Measurements from ENCODE around the gene C19orf67. TPM values are rescaled to one million over a fixed set of nuclear protein-coding genes. Genes with fewer than 3 reads are reported as not detected.

Gene C19orf67
- total and polyA plus RNA-seq, 8 donors, result not detected

DNA sequence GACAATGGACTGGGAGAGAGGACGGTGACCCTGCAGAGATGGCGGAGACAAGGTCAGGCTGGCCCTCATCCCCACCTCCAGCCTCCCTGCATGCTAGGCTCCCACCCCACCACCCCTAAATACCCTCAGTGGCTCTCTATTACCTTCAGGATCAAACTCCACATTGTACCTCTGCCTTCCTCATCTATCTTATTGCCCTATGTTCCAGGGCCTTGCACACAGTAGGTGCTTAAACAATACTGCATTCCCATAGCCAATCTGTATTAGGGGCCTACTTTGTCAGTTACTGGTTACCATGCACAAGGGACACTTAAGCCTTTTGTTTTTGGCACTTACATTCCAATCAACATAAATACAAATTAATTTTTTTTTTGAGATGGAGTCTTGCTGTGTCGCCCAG is 30.2 kb downstream of the C19orf67 start:
- Histone ChIP-seq H3K4me3 (no peak overlapping the region), H3K4me1 (peaks cover 0 to 11% (median 11%) of the 10 kb centered on the region in 3 donors), H3K36me3 (peaks cover 0 to 6% (median 0%) of the 10 kb centered on the region in 3 donors), H3K27ac (no peak overlapping the region), H3K9me3 (no peaks in the 10 kb centered on the region), H3K27me3 (no peaks in the 10 kb centered on the region)
- DNase-seq (no peak), FAIRE-seq (no peak), ATAC-seq (no peak)
- TF ChIP-seq, protein P1, sequence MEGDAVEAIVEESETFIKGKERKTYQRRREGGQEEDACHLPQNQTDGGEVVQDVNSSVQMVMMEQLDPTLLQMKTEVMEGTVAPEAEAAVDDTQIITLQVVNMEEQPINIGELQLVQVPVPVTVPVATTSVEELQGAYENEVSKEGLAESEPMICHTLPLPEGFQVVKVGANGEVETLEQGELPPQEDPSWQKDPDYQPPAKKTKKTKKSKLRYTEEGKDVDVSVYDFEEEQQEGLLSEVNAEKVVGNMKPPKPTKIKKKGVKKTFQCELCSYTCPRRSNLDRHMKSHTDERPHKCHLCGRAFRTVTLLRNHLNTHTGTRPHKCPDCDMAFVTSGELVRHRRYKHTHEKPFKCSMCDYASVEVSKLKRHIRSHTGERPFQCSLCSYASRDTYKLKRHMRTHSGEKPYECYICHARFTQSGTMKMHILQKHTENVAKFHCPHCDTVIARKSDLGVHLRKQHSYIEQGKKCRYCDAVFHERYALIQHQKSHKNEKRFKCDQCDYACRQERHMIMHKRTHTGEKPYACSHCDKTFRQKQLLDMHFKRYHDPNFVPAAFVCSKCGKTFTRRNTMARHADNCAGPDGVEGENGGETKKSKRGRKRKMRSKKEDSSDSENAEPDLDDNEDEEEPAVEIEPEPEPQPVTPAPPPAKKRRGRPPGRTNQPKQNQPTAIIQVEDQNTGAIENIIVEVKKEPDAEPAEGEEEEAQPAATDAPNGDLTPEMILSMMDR (IDR thresholded peaks at IDR 0.05), result no peak
- intact Hi-C loops (cut with DNase I), result no loop called here
- WGBS, 2 donors, result 95 to 97% methylated on average over 3 of the region's 3 CpGs

DNA sequence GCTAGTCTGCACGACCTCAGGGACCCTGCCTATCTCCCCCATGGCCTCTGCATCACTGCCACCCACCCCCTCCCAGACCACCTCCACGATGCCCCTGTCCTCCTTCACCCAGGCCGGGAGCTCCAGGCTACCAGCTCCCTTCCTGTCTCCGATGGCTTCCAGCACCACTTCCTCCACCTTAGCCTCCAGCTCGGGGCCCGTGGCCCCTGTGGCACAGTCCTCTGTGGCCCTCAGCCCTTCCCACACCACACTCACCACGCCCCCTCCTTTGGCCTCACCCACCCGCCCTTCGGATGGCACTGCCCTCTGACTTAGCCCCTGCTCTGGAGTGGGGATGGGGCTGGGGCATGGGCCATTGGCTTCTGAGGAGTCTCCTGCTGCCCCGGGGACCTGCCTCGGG is 30.9 kb downstream of the C19orf67 start:
- TF ChIP-seq, protein P1 (IDR thresholded peaks at IDR 0.05), result no peak
- DNase-seq (no peak), ATAC-seq (no peak), FAIRE-seq (no peak)
- no peaks in the 10 kb centered on the region for H3K9me3 ChIP-seq
- no peak overlapping the region for H3K4me3 ChIP-seq
- H3K36me3 ChIP-seq, result peaks cover 0 to 6% (median 0%) of the 10 kb centered on the region in 3 donors
- no peak overlapping the region for H3K27ac ChIP-seq
- peaks cover 0 to 5% (median 4%) of the 10 kb centered on the region in 3 donors for H3K4me1 ChIP-seq
- H3K27me3 ChIP-seq, result no peaks in the 10 kb centered on the region
- intact Hi-C loops (cut with DNase I), result no loop called here
- 82 to 89% methylated on average over 11 of the region's 11 CpGs for WGBS, 2 donors

DNA sequence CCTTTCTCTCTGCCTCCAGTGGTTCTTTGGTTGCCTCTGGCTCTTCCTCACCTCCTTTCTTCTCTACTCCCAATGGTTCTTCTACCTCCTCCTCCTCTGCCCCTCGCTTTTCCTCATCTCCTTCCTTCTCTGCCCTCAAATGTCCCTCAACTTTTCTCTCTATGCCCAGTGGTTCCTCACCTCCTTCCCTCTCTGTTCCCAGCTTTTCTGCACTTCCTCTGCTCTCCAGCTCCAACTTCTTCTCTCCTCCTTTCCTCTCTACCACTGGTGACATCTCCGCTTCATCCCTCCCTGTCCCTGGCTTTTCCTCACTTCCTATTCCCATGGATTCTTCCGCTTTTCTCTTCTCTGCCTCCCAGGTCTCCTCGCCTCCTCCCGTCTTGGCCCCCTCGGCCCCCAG is 31.5 kb downstream of the C19orf67 start:
- no peak overlapping the region for H3K27ac ChIP-seq
- 81 to 97% methylated on average over 6 of the region's 6 CpGs for WGBS, 2 donors
- ATAC-seq (no peak), DNase-seq (no peak), FAIRE-seq (no peak)
- peaks cover 0 to 6% (median 0%) of the 10 kb centered on the region in 3 donors for H3K36me3 ChIP-seq
- H3K4me1 ChIP-seq, result no peaks in the 10 kb centered on the region
- H3K4me3 ChIP-seq, result no peak overlapping the region
- intact Hi-C loops (cut with DNase I), result no loop called here
- TF ChIP-seq, protein P1 (IDR thresholded peaks at IDR 0.05), result no peak
- H3K27me3 ChIP-seq, result no peaks in the 10 kb centered on the region
- no peaks in the 10 kb centered on the region for H3K9me3 ChIP-seq

DNA sequence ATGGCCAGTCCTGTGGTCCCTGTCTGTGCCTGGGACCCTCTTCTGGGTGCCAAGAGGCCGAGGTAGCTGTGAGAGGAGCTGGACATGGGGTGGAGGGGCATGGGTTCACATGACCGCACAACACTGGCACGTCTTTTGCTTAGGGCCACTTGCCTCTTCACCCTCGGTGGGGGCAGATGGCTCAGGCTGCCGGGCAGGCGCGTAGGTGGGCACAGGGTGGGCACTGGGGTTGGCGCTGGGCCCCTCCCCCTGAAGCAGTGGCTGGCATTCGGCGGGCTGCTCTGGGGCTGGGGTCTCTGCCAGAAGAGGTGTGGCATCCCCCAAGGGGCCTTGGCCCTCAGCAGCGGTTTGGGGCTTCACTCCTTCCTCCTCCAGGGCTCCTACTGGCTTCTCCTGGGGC is 32.1 kb downstream of the C19orf67 start:
- FAIRE-seq (no peak), ATAC-seq (no peak), DNase-seq (no peak)
- TF ChIP-seq, protein P1 (IDR thresholded peaks at IDR 0.05), result no peak
- Histone ChIP-seq H3K36me3 (peaks cover 0 to 6% (median 0%) of the 10 kb centered on the region in 3 donors), H3K27ac (no peak overlapping the region), H3K27me3 (no peaks in the 10 kb centered on the region), H3K4me3 (no peak overlapping the region), H3K4me1 (no peaks in the 10 kb centered on the region), H3K9me3 (no peaks in the 10 kb centered on the region)
- intact Hi-C loops (cut with DNase I), result no loop called here
- WGBS, 2 donors, result 94 to 95% methylated on average over 9 to 11 of the region's 11 CpGs

DNA sequence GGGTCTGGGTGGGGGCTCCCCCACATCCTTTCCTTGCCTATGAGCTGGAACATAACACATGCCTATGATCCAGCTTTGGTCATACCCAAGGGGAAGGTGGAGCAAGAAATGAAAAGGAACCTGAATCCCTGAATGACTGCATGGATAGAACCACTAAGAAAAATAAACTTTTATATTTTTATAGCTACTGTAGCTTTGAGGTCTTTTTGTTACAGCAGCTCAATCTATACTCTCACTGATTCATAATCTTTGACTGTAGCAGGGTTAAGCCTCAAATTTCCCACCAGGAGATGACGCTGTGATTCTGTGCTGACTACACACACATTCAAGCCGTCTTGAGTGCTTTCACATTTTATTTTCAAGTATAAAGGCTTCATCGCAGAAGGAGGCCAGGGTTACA is 32.6 kb downstream of the C19orf67 start:
- H3K27me3 ChIP-seq, result no peaks in the 10 kb centered on the region
- peaks cover 0 to 6% (median 0%) of the 10 kb centered on the region in 3 donors for H3K36me3 ChIP-seq
- H3K4me3 ChIP-seq, result no peak overlapping the region
- intact Hi-C loops (cut with DNase I), result no loop called here
- TF ChIP-seq, protein P1 (IDR thresholded peaks at IDR 0.05), result no peak
- ATAC-seq (no peak), FAIRE-seq (no peak), DNase-seq (no peak)
- no peaks in the 10 kb centered on the region for H3K4me1 ChIP-seq
- no peaks in the 10 kb centered on the region for H3K9me3 ChIP-seq
- WGBS, 2 donors, result 97 to 98% methylated on average over 3 of the region's 3 CpGs
- H3K27ac ChIP-seq, result no peak overlapping the region

All from pancreas (tissue), 10 donors.